ENCODE results near the gene SIPA1.

- TF ChIP-seq POLR2A (IDR thresholded peaks at IDR 0.05) (no peak), POLR2AphosphoS5 (IDR thresholded peaks at IDR 0.05) (no peak), CTCF (IDR thresholded peaks at IDR 0.05) (no peak)
These were observed 38.5 kb upstream of the SIPA1 start for GRCh38 chr11:65599216-65599954.
